GM19035 (cell line): ENCODE data around the gene VAV3.

Experiments
- ATAC-seq: cut with Tn5 transposase; IDR thresholded peaks from one replicate; pipeline ENCODE4 v1.9.1; 2021; ENCODE audit not compliant: unreplicated experiment

VAV3 gene

DNA sequence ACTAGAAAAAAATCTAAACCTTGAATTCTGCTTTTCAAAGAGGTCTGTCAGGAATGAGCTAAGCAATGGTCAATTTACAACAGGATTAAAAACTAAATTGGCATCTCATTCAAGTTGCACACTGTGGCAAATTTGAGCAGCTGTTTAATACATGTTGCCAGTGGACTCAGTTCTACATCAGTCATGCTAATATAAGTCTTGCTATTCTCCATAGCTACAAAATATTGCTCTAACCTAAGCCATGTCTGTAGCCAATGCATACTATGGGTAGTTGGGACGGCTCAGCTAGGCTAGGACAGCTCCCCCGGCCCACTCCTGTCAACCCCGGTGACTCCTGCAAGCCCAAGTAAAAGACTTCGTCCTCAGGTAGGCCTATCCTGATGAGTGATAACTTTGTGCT lies 10.9 kb upstream of the VAV3 start:
- ATAC-seq, result no peak

DNA sequence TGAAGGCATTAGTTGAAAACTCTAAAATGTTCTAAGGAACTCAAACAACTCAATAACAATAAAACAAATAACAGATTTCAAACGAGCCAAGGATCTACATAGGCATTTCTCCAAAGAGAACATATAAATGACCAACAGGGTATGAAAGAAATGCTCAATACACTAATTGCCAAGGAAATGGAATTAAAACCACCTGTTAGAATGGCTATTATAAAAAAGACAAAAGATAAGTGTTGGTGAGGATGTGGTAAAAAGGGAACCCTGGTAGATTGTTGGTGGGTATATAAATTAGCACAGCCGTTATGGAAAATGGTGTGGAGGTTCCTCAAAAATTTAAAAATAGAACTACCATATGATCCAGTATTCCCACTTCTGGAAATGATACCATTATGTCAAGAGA lies 9.1 kb upstream of the VAV3 start:
- ATAC-seq, result no peak

- ATAC-seq, result no peak
Observed at GRCh38 chr1:107972391-107973180, 7.6 kb upstream of the VAV3 start.

- ATAC-seq, result no peak
Observed at GRCh38 chr1:107966550-107966949, 1.6 kb upstream of the VAV3 start.

DNA sequence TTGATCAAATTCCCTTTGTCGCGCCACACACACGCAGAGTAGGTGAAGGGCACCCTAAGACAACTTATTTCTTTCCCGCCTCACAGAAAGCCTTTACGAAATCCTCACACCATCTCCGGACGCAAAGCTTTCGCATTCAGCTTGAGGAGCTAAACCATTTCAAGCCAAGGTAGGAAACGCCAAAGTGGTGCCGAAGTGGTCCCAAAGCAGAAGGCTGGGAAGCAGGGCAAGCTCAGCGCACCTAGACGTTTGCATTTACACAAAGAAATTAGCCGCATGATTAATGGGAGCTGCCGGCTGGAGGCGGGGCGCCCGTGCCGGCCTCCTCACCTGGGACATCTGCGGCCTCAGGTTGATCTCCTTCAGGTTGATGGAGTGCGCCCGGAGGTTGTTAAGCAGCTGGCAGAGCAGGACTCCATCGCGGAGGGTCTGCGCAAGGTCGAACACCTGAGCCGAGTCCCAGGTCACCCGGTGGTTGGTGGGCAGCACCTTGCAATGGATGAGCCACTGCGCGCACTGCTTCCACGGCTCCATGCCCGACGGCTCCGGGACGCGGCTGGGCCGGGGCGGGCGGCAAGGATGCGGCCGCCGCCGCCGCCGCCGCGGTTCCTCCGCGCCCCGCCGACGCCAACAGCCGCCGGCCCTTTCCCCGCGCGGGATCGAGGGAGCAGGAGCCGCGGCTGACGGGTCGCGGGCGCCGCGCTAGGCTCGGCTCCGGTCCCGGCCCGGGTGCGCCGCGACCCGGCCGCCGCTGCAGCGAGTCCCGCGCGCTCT lies 457 bp downstream of the VAV3 start:
- peak; percentile 6 for ATAC-seq

- peak; percentile 70 for ATAC-seq
Observed at GRCh38 chr1:107963601-107964335, 1.2 kb downstream of the VAV3 start.

DNA sequence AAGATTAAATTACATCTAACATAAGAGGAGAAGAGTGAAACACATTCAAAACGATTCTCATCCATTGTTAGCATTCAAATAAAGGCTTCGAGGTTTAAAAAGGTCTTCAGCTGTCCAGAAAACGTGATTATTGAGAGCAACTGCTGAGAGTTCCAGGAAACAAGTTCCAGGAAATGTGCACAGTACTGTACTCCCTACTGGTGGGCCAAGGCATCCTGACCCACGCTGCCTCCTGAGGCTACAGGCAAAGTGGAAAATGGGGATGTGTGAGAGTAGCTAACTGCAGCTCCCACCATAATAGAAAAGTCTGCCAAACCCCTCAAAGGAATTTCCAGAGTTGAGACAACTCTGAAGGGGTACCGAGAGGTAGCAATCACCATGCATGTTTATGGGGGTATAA lies 2.0 kb downstream of the VAV3 start:
- ATAC-seq, result no peak

DNA sequence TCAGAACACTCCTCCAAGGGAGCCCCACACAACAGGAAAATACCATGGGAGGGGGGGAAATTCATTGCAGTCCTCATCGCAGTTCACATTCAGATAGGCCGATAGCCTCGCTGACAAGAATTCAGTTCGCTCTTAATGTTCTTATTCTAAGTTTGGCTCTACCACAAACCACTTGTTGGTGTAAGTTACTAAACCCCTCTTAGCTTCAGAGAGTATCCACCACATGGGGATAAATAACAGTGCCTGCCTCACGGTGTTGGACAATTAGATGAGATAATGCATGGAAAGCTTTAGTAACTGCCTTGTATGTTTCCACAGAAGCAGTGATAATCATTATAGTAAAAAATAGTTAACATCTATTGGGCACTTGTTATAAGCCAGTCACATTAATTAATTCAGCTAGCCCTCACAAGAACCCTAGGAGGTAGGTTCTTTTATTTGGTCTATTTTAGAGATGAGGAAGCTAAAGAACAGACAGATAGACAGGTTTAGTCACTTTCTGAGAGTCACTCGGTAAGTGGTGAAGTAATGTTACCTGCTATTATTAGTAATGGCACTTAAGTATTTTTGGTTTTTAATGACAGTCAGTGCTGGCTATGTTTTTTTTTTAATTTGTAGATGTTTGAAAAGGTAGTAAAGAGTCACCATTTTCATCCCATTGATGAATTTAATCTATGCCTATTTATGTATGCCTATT lies 10.1 kb downstream of the VAV3 start:
- no peak for ATAC-seq

- ATAC-seq, result no peak
Observed at GRCh38 chr1:107954126-107954525, 10.9 kb downstream of the VAV3 start.

DNA sequence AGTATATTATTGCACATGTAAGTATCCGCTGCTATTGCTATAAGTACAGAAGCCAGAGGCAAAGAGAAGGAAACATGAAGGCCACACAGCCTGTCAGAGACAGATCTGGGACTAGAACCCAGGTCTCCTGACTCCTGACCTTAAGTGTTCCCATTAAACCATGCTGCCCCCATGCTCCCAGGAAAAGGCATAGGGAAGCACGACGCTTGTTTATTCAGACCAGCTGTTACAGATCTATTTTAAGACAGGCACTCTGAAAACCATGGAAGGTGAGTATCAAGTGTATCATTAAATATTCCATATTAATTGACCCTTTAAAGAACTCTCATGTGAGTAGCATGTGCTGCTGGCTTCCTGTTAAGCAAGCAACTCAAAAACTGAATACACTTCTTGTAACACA lies 11.4 kb downstream of the VAV3 start:
- no peak for ATAC-seq

- no peak for ATAC-seq
Observed at GRCh38 chr1:107952989-107953388, 12.0 kb downstream of the VAV3 start.

DNA sequence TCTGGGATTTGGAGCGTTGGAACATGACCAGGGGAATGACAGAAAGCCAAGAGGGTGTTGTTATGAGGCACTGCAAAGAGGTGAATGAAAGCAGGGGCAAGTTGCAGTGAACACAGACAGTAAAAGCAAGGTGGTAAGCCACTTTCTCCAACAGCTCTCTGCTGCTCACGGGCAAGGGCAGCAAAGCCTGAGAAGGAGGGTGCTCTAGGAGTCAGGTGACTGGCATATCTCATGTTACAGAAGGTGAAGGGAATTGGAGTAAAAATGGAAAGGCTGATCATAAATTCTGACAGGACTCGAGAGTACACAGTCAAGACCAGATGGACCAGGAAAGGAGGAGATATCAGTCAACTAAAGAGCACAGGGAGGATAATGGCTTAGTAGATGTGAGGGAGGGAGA lies 14.5 kb downstream of the VAV3 start:
- no peak for ATAC-seq

DNA sequence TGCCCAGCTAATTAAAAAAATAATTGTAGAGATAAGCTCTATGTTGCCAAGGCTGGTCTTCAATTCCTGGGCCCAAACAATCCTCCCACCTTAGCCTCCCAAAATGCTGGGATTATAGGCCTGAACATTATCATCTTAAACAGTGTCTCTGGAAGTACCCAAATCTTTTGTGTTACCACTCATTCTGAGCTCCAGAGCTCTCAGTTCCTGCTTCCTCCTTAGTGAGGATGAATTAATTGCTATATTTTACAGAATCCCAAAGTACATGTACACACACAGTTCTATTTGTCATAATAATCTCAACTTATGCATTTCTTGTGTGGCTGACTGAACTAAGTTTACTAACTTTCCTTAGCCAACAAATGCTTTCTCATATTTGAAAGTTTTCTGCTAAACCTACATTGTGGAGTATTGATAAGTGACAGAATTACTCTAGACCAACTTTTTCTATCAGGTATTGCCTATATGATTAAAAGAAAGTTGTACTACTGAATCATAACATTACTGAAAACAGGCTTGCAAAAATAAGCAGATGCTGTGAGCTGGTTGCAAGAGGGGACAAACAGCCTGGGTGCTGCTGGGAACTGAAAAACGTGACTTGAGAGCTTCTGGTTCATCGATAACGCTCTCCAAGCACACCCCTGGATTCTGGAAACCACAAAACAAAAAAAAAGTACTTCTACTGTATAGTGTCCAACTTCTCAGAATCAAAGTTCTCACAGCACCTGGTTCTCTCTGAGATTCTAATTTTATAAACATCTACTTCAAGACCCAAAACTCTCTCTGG lies 15.3 kb downstream of the VAV3 start:
- no peak for ATAC-seq

DNA sequence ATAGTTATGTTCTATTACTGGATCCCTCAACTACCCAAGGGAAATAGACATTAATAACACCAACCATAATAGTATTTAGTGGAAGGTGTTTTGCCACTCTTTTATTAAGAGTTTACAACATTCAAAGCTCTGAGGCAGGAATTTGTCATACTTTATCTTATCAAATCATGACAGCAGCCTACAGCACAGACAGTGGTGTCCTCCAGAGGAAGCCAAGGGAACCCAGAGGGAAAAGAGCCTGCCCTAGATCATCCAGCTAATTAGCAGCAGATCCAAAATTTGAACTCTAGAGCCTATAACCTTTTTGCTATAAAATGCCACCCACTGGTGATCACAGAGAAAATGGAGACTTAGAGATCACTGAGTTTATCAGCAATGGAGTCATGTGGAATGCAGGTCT lies 18.2 kb downstream of the VAV3 start:
- ATAC-seq, result no peak

- ATAC-seq, result no peak
Observed at GRCh38 chr1:107943694-107944093, 21.3 kb downstream of the VAV3 start.

- ATAC-seq, result no peak
Observed at GRCh38 chr1:107942814-107943213, 22.2 kb downstream of the VAV3 start.

GRCh38 chr1:107941531-107941930 lies 23.4 kb downstream of the VAV3 start:
- no peak for ATAC-seq

GRCh38 chr1:107941123-107941522 lies 23.9 kb downstream of the VAV3 start:
- no peak for ATAC-seq

DNA sequence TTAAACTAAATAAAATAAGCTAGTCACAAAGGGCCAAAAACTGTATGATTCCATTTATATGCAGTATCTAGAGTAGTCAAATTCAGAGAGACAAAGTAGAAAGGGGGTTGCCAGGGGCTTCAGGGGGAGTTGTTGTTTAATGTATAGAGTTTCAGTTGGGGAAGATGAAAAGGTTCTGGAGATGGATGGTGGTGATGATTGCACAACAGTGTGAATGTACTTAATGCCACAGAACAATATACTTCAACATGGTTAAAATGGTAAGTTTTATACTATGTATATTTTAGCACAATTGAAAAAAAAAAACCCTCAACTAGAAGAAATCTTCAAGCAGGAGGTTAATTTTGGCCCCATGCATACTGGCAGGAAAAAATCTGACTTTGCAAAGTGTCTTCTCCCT lies 24.3 kb downstream of the VAV3 start:
- ATAC-seq, result no peak

DNA sequence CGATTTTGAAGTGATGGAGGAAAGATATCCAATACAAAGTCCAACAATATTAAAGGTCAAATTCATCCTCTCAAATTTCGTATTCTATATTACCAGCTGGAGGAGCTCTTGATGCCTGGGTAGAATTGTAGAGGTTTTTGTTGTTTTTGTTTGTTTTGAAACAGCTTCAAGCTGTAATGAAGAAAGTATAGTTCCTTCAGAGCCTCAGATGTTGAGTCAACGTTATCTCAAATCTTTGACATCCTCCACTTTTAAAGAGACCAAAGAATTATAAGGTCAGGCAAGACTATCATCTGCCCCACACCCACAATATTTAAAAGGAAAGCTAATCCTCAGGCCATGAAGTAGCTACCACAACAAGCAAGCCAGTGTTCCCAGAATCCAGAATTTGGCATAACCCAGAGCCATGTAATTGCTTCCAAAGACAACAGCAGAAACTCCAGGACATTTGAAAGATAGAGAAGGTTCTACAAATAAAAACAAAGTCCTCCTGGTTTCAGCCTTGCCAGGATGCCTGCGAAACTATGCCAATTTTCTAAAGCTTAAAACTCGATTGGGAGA lies 24.9 kb downstream of the VAV3 start:
- ATAC-seq, result no peak
